ENCODE results near the gene ITPKB. TPM values are rescaled to one million over a fixed set of nuclear protein-coding genes. Genes with fewer than 3 reads are reported as not detected.
A peak's percentile ranks its signal among the peaks of the same experiment; 100 is the strongest.
"Not testable (repeated sequence)": the region's sequence is repeated elsewhere in the genome, so short reads cannot be mapped to it uniquely, and the experiment has no call there.

The ITPKB gene
- polyA plus RNA-seq, 12 donors: 18.6 to 32.0 (median 23.7) TPM; not detected in 1

DNA sequence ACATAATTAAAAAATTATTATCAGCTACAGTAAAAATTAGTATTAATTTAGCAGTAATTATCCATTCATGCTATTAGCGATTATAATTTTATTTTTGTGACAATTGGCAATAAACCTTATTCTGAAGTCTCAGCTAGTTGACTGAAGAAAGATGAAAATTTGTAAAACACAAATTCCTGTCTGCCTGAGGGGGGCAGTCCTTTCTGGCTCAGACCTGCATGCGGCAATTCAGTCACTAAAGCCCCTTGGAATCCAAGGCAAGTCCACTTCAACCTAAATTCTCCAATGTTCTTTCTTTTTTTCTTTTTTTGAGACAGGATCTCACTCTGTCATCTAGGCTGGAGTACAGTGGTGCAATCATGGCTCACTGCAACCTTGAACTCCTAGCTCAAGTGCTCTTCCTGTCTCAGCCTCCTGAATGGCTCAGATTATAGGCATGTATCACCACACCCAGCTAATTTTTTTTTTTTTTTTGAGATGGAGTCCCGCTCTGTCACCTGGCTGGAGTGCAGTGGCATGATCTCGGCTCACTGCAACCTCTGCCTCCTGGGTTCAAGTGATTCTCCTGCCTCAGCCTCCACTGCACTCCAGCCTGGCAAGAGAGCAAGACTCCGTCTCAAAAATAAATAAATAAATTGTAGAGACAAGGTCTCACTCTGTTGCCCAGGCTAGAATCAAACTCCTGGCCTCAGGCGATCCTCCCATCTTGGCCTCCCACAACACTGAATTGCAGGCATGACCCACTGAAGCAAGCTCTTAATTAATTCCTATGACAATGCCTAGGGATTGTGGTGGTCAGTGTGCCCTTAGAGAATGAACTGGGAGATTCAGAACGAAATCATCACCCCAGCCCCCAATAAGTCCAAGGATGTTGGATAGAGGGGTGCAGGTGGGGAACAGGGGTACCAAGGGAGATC is 24.2 kb upstream of the ITPKB start:
- no peak for DNase-seq

- DNase-seq: no peak
Measured at GRCh38 chr1:226762055-226762454, 23.0 kb upstream of the ITPKB start.

DNA sequence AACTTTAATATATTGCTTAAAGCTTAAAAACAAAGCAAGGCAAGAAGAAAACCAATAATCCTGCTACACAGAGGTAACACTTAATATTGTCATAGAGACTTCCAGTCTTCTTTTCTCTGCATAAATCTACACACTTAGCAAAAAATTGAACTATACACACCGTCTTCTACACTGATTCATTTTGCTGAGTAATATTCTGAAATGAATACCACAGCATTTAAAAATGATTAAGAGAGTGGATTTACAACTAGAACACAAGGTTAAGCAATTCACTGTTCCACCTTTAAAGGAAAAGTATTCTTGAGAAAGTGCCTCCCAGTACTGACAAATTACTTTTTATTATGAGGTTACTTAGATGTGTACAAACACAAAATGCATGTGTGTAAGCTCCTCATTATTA is 22.2 kb upstream of the ITPKB start:
- no peak for DNase-seq

GRCh38 chr1:226754793-226755533 is 15.9 kb upstream of the ITPKB start:
- DNase-seq: no peak

DNA sequence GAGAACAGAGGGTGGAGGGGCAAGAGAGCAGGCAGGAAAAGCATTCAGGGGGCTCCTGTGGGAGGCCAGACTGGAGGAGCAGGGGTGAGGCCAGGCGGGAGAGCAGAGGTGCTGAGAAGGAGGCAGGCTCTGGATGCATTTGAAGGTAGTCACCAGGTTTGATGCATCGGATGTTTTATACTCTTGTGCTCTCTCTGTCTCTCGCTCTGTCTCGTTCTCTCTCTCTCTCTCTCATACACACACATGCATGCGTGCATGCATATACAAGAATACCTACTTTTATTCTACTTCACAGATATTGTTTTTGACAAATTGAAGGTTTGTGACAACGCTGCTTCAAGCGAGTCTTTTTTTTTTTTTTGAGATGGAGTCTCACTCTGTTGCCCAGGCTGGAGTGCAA is 15.0 kb upstream of the ITPKB start:
- no peak for DNase-seq

GRCh38 chr1:226751703-226752102 is 12.6 kb upstream of the ITPKB start:
- no peak for DNase-seq

GRCh38 chr1:226751214-226751613 is 12.1 kb upstream of the ITPKB start:
- DNase-seq: no peak

GRCh38 chr1:226749467-226749866 is 10.4 kb upstream of the ITPKB start:
- DNase-seq: no peak

DNA sequence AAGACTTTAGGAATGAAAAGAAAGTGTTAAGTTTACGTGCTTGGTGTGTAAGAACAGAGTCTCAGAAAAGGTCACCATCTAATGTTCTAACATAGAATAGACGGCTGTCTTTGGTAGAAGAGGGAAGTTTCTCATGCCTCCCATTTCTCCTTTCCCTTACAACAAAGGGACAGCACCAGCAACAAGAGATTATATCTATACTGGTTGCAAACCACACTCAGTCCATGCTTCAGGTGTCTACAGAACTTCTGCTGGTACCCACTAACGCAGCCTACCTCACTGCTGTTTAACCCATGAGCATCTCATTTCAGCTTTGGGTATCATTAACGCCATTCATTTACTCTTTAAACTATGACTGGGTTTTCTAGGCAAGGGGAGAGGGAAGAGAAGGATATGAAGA is 9.2 kb upstream of the ITPKB start:
- no peak for DNase-seq

- DNase-seq: not testable (repeated sequence)
Measured at GRCh38 chr1:226747519-226748263, 8.6 kb upstream of the ITPKB start.

- DNase-seq: no peak
Measured at GRCh38 chr1:226743259-226743658, 4.2 kb upstream of the ITPKB start.

DNA sequence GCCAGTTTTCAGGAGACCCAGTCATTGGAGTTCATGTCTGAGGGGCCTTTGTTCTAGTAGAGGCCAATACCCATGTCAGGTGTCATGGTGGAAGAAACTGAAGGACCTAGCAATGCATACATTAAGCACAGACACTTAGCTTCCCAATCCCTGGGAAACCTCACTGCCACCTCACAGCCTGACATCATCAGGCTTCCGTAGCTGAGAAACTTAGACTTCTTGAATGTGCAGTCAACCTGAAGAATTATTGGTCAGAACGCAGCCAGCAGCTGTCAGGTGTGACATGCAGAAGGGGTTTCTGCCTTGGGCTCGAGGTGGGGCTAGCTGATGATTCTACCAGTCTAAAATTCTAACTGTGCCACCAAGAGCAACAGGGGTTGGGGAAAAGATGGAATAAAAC is 1.9 kb upstream of the ITPKB start:
- DNase-seq: no peak

DNA sequence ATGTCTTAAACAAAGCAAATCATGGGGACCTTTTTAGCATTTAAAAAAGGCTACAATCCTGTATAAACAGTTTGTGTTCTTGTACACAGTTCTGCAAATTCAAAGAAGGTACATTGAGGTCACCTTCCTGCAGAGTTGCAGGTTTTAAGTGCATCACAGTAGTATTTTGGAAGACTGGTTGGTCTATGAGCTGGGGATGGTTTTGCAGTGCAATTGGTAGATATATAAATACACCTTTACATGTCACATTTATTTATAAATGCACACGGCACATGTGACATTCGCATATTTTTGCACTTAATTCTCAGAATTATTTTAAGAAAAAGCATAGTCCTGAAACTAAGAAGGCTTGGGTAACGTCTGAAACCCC is 599 bp upstream of the ITPKB start:
- no peak for DNase-seq

GRCh38 chr1:226738421-226738994 is 574 bp downstream of the ITPKB start:
- peak; percentile 45 for DNase-seq

DNA sequence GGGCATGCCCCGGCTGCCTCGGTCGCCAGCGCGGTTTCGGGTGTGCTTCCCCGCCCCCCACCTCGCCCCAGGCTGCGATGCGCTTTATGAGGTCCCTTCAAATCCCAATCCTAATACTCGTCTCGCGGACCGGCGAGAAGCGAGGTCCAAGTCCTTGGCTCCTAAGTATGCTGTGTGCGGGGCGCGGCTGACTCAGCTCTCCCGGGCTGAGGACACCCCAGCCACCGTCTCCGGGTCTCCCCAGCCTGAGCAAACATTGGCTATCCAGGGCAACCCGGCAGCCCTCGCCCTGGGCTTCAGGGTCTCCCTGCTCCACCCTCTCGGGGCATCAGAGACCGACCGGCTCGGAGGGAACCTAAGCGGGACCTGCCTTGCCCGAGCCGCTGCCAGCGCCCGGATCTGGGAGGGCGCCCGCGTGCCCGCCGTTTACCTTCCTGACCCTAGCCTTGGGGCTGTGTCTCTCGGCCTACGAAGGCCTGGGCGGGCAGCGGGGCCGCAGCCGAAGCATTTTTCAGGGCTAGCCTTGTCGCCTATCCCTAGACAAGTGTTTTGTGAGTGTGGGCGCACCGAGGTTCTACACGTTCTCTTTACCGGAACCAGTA is 1.2 kb downstream of the ITPKB start:
- peak; percentile 50 for DNase-seq

- DNase-seq: peak; percentile 27
Measured at GRCh38 chr1:226736908-226737818, 1.9 kb downstream of the ITPKB start.

DNA sequence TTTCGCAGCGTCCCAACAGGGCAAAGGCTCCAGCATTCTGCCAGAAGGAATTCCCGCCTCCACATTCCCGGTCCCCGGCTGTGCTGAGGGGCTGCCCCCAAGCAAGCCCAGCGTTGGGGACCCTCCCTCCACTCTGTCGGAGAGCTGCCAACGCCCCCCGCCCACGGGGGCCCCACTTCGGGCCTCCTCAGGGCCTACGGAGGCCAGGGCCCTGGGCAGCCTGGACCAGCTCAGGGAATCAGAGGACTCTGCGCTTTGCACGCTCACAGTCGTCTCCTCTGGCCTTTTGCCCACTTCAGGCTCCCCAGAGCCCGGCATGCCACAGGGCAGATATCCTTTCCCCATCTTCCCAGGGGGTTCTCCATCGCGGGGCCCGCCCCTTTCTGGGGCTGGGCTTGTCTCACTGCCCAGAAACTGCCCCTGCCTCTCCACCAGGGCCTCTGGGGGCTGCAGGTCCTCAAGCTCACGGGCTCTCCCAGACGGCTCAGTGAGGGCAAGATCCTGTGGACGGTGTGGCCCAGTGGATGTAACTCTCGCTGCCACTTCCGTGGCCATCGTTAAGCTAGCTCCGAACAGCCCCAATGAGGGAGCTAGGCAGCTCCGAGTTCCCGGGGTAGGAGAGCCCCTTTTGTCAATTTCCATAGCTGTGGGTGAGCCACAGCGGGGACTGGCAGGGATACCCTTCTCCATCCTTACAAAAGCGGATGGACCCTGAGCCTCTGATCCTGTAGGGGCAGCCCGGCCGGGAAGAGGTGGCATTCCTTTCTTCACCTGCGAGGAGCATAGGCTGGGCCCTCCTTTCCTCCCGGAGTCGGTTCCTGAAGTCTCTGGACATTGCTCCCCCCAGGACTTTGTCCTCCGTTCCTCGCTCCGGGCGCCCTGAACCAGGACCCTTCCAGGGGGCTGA is 2.8 kb downstream of the ITPKB start:
- DNase-seq: no peak

DNA sequence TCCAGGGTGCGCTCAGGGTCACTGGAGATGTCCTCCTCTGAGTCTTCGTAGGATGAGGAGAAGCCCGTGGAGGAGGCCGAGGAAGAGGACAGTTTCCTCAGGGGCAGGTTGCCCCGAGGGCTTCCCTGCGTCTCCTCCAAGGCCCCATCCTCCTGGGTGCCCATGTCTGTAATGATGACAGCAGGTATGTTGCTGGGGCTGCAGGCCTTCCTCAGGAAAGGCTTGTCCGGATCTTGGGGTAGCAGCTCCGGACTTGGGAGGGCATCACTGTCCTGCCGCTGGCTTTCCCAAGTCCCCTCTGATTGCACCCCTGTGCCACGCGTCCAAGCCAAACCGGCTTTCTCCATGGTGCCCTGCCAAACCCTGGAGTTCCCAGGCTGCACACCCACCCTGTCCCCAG is 3.5 kb downstream of the ITPKB start:
- no peak for DNase-seq

GRCh38 chr1:226734611-226735153 is 4.4 kb downstream of the ITPKB start:
- DNase-seq: no peak
